OCI-LY1 (cell line): ENCODE data around the gene CRTAP.

ENCODE experiments used
- CTCF ChIP-seq: fragments of 200-600 bp; sonication (generic), shearing (Covaris generic); IDR thresholded peaks from 2 replicates; pipeline ENCODE4 v1.5.1; 2017; ENCODE audit warnings: mild to moderate bottlenecking, antibody characterized with exemption, low read length, moderate library complexity, mixed read lengths
- EZH2 ChIP-seq: fragments of 200-600 bp; sonication (generic), shearing (Covaris generic); IDR thresholded peaks from 2 replicates; pipeline ENCODE4 v1.8.0; 2017; ENCODE audit warnings: borderline replicate concordance, mixed run types, mild to moderate bottlenecking, antibody characterized with exemption, low read length, moderate library complexity, mixed read lengths

DNA sequence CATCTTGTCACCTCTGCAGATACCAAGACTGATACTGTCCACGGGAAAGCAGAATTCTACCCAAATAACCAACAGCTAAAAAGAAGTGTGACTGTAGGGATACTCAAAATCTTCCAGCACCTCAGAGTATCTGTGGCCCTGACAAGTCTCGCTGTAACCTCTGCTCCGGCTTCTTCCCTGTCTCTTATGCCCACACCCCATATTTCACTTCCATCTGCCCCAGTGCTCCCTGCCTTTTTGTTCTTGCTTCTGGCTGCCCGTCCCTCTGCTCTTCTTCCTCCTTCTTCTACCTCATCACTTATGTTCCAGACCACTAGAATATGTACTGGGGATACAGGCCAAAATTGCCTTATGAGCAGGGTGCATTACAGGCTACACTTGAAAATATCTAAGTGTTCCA is 45.4 kb downstream of the CRTAP start:
- TF ChIP-seq CTCF (no peak), EZH2 (no peak)
